Left ventricle myocardium superior (tissue), 1 donor: ENCODE data around the gene GTF3C1. TPM values are rescaled to one million over a fixed set of nuclear protein-coding genes. Genes with fewer than 3 reads are reported as not detected.

ENCODE experiments used
- ATAC-seq: fragments of 200-7000 bp; cut with Tn5 transposase; one replicate; pipeline ENCODE4 v1.9.1; 2020; ENCODE audit warnings: mild to moderate bottlenecking, moderate library complexity
- DNase-seq: peaks from one replicate; pipeline ENCODE4 v3.0.0-alpha.2; 2020
- intact Hi-C: fragments of 100-400 bp; cut with micrococcal nuclease; formaldehyde crosslinking; loops from one replicate; pipeline ENCODE4 v1.11.0; 2022
- total RNA-seq: library from RNA; stranded (reverse); fragmentation: NEBNext Ultra II Directional; extraction: Animal tissue kit (Norgen Biotek cat#: 25700); gene quantifications from one replicate; pipeline ENCODE4 v1.2.1, GENCODE V29; 2021
- donor health status: DM: no; HTN: yes; CAD: no; lungs with severe emphysema.

GTF3C1 gene
- total RNA-seq, 1 donor from 2014 or later = 56.4 TPM

DNA sequence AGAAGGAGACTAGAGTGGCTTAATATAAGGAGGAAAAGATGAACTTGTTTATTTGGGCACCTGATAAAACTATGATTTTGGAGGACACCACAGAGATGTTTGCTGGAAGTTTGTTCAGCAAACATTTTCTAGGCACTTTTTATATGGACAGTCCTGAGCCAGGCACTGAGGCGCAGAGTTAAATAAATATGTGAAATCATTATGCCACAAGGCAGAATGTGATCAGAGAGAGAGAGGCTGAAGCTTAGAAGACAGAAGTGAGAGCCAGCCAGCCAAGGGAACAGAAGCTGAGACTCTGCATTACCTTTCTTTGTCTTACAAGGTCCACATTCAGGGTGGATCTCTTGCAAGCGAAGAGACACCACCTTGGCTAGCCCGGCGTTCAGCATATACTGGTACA lies 21.4 kb downstream of the GTF3C1 start:
- DNase-seq (no peak), ATAC-seq (no peak)
- intact Hi-C loops = no loop called here

DNA sequence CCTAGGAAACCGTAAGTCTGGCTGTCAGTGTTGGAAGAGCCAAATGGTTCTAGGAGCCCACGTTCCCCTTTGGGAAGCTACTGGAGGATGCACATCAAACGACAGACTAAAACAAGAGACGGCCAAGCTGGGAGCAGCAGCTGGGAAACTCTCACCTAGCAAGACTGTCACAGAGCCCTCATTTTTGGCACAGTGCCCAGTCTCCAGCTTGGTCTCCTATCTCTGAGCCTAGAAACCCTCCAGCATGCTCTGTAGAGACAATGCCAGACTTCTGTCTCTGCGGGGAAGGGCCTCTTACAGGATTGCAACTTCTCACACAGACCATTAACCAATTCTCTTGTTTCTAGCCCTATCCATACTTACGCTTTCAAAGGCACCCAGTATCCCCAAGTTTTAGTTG lies 23.5 kb downstream of the GTF3C1 start:
- ATAC-seq (peak; percentile 67), DNase-seq (peak; percentile 79)
- intact Hi-C loops = no loop called here

DNA sequence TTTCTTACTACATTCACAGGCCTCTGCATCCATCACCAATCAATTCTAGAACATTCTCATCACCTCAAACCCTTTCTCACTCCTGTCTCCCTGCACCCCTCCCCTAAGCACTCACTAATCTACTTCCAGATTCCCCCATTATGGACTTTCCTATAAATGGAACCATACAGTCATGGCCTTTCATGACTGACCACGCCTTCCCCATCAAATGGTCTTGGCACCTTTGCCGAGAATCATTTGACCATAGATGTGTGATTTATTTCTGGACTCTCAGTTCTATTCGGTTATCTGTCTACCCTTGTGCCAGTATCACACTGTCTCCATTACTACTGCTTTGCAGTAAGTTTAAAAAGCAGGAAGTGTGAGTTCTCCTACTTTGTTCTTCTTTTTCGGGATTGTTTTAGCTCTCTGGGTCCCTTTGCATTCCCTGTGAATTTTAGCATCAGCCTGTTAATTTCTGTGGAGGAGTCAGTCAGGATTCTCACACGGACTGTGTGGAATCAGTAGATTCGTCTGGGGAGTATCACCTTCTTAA lies 27.5 kb downstream of the GTF3C1 start:
- ATAC-seq (peak; percentile 64), DNase-seq (no peak)
- intact Hi-C loops = no loop called here

- ATAC-seq = peak; percentile 89
- intact Hi-C loops = no loop called here
Measured at GRCh38 chr16:27520982-27521673, 28.6 kb downstream of the GTF3C1 start.

GRCh38 chr16:27518226-27518625 lies 31.5 kb downstream of the GTF3C1 start:
- intact Hi-C loops = no loop called here
- DNase-seq = no peak

More at GRCh38 chr16:27520982-27521673, 28.6 kb downstream of the GTF3C1 start:
- peak; percentile 84 for DNase-seq

GRCh38 chr16:27517664-27518063 lies 32.0 kb downstream of the GTF3C1 start:
- ATAC-seq = no peak
- intact Hi-C loops = no loop called here
- DNase-seq = no peak

More at GRCh38 chr16:27518226-27518625, 31.5 kb downstream of the GTF3C1 start:
- no peak for ATAC-seq

DNA sequence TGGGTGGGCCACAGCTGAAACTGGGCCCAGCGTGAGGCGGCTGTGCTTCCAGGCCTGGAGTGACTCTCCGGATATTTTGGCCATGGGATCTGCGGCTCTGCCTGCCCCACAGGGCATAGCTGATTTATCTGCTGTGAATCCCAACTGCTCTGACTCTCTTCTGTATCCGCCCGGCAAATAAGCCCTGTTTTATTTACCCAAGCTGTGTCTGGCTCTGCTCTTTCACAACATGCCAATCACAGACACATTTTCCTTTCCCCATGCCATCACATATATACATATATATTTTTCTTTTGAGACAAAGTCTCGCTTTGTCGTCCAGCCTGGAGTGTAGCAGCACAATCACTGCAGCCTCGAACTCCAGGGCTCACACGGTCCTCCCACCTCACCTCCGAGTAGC lies 33.3 kb downstream of the GTF3C1 start:
- intact Hi-C loops = no loop called here
- no peak for ATAC-seq

DNA sequence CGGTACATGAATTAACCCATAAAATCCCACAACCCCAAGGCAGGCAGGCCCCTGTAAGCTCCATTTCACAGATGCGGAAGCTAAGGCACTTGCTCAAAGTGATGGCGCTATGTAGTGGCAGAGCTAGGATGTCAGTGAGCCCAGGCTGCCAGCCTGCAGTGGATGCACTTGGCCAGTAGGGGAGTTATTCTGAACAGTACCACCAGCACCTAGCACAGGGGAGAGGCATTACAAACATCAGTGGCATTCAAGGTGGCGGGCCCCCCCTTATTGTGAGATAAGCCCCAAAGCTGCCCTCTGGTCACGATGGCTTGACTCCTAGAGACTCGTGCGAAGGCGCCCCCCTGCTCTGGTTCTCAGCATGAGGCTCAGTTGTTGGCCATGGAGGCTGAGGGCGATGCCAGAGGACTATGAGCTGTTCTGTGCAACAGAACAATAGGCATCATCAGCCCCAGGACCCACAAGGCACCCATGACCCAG lies 33.8 kb downstream of the GTF3C1 start:
- ATAC-seq = peak; percentile 54
- DNase-seq = peak; percentile 52
- intact Hi-C loops = no loop called here

More for the DNA sequence above, 33.3 kb downstream of the GTF3C1 start:
- no peak for DNase-seq

GRCh38 chr16:27514806-27515205 lies 34.9 kb downstream of the GTF3C1 start:
- intact Hi-C loops = no loop called here
- DNase-seq (peak; percentile 81), ATAC-seq (peak; percentile 62)

DNA sequence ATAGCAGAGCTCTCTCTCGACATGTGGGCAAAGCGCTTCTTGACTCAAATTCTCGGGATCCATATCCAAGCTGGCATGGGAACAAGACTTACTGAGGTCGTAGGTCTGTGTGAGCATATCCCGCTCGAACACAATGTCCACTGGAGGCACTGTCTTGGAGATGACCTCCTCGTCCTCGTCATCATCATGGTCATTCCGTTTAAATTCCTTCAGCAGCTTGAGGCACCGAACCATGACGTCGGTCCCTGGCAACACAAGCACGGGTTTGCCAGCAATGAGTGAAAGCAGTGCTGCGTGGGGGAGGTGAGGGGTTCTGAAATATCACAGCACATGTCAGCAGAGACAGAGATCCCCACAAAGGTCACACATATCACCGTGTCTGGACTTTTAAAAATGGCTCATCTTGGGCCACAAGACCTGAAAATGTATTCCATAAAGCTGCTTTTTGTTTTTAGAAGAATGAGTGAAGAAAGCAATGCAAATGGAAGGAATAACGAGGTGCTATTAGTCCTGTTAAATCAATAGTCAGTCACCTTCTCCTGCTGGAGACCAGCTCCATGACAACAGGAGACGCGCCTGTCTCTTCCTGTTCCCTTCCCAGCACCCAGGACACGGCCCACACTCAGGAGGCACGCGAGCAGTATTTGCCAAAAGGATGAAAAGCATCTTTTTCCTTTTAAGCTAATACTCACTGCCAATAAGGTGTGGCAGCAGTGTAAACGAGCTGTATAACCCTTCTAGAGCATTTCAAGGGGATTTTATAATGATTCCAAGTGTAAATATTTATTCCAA lies 37.9 kb downstream of the GTF3C1 start:
- DNase-seq = peak; percentile 76
- ATAC-seq = peak; percentile 61
- intact Hi-C loops = no loop called here

- intact Hi-C loops = no loop called here
Measured at GRCh38 chr16:27508476-27508875, 41.2 kb downstream of the GTF3C1 start.

GRCh38 chr16:27506771-27507170 lies 42.9 kb downstream of the GTF3C1 start:
- no peak for ATAC-seq
- DNase-seq = no peak
- intact Hi-C loops = no loop called here

More at GRCh38 chr16:27508476-27508875, 41.2 kb downstream of the GTF3C1 start:
- DNase-seq = no peak
- no peak for ATAC-seq

GRCh38 chr16:27505297-27506236 lies 44.1 kb downstream of the GTF3C1 start:
- ATAC-seq (peak; percentile 89), DNase-seq (peak; percentile 64)
- intact Hi-C loops = no loop called here

GRCh38 chr16:27503662-27504061 lies 46.1 kb downstream of the GTF3C1 start:
- intact Hi-C loops = no loop called here

DNA sequence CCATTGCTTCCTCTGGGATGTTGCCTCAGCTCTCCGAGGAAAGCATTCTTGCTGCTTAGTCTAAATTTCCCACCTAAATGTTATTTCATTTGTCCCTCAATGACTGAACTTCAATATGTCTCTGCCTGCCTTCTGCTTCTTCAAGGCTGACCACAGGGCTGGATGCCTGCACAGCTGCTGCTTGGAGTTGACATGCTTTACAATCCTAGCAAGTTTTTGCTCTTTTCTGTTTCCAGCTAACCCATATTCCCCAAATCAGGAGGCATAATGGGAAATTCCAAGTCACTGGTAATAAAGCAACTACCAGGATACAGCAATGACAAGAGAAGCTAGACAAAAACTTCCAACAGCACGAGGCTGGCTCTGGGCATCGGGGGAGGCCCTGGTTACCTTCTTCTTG lies 48.9 kb downstream of the GTF3C1 start:
- intact Hi-C loops = no loop called here
- DNase-seq = no peak
- no peak for ATAC-seq

More at GRCh38 chr16:27503662-27504061, 46.1 kb downstream of the GTF3C1 start:
- ATAC-seq = no peak
- no peak for DNase-seq

- intact Hi-C loops = no loop called here
- ATAC-seq (peak; percentile 91), DNase-seq (peak; percentile 54)
Measured at GRCh38 chr16:27499659-27500055, 50.1 kb downstream of the GTF3C1 start.

- DNase-seq (no peak), ATAC-seq (peak; percentile 61)
- intact Hi-C loops = no loop called here
Measured at GRCh38 chr16:27498916-27499658, 50.6 kb downstream of the GTF3C1 start.
